Measurements from ENCODE around the gene KLF16. TPM values are rescaled to one million over a fixed set of nuclear protein-coding genes. Genes with fewer than 3 reads are reported as not detected.

KLF16 gene
- total RNA-seq, 1 experiment from 2014 or later, result 1.8 TPM

GRCh38 chr19:1807695-1808394 lies 55.5 kb downstream of the KLF16 start:
- no peak for DNase-seq (ENCODE audit: low spot score)

DNA sequence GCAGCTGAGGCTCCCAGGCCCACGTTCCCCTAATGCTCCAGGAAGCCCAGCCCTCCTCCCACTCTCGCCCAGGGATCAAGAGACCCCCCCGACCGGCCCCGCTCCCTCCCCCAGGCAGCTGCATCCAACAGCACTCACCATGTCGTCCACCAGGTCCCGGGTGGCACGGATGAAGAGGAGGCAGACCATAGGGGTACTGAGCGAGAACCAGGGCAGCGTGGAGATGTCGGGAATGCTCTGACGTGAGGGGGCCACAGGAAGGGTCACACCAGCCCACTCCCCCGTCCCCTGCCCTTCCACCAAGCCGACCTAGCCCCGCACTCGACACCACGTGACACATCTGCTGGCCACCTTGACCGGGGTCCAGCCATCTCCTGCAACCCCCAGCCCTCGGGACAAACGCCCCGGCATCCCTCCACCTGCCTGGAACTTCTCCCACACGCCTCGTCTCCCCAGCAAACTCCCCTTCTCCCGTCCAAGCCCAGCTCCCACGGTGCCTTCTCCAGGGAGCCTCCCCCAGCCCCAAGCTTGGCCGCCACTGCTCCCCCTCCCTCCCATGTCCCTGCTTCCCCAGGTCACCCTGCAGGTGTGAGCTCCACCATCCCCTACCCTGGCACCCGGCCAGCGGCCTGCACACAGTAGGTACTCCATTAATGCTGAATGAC lies 56.2 kb downstream of the KLF16 start:
- DNase-seq (ENCODE audit: low spot score), result no peak

DNA sequence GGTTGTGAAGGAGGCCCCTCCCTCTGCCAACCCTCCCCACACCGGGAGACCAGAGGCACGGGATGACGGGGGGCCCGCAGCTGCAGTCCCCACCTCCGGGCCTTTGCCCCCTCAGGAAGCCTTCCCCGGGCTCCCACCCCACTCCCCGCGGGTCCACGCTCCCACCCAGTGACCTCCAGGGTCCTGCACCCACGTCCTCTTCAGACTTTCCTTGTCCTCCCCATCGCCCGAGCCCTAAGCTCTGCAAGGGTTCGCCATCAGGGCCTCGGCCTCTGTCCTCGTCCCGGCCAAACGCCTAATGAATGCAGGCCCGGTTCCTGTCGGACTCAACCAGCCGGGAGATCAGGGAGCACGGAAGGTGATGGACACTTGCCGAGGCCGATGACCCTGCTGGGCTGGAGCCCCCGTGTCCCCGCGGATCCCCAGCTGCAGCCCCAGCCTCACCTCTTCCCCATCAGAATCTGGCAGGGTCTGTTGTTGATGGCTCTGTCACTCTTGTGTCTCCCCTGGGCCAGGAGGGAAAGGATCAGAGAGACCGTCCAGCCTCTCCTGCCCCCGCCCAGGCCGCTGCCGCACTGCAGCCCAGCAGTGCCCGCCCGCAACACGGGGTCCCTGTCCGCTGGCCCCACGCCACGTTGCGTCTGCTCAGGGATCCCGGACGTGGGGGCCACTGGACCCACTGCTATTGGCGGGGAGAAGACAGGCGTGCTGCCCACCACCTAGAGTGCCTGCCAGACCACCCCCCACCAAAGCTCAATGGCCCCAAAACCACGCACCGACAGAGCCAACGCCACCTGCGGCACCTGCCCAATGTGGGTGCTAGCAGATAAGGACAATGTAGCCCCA lies 57.0 kb downstream of the KLF16 start:
- no peak for DNase-seq (ENCODE audit: low spot score)

- DNase-seq (ENCODE audit: low spot score), result no peak
Measured at GRCh38 chr19:1805401-1806183, 57.8 kb downstream of the KLF16 start.

GRCh38 chr19:1804858-1805257 lies 58.5 kb downstream of the KLF16 start:
- no peak for DNase-seq (ENCODE audit: low spot score)

Other genes starting within 250 kb of the KLF16 start
- 36.1 and 37.4 TPM in 2 replicates for gene TCF3, start 211.0 kb downstream of the KLF16 start, total RNA-seq (2014; rRNA removed; shearing (Covaris generic))
- not detected in 2 replicates for gene ONECUT3, start 110.1 kb downstream of the KLF16 start, total RNA-seq (2014; rRNA removed; shearing (Covaris generic))
- 3.6 and 7.8 TPM in 2 replicates for gene ATP8B3, start 51.3 kb downstream of the KLF16 start, total RNA-seq (2014; rRNA removed; shearing (Covaris generic))
- 2.3 and 4.2 TPM in 2 replicates for gene REXO1, start 15.1 kb downstream of the KLF16 start, total RNA-seq (2014; rRNA removed; shearing (Covaris generic))
- 20.2 and 40.6 TPM in 2 replicates for gene ABHD17A, start 21.9 kb upstream of the KLF16 start, total RNA-seq (2014; rRNA removed; shearing (Covaris generic))
- 0.93 and 1.0 TPM in 2 replicates for gene ADAT3, start 41.8 kb upstream of the KLF16 start, total RNA-seq (2014; rRNA removed; shearing (Covaris generic))
- 66.3 and 68.3 TPM in 2 replicates for gene SCAMP4, start 41.8 kb upstream of the KLF16 start, total RNA-seq (2014; rRNA removed; shearing (Covaris generic))
- 23.2 and 36.6 TPM in 2 replicates for gene CSNK1G2, start 77.6 kb upstream of the KLF16 start, total RNA-seq (2014; rRNA removed; shearing (Covaris generic))
- gene BTBD2, start 152.1 kb upstream of the KLF16 start, total RNA-seq (2014; rRNA removed; shearing (Covaris generic)), result 37.6 and 40.1 TPM in 2 replicates
- gene MKNK2, start 187.7 kb upstream of the KLF16 start, total RNA-seq (2014; rRNA removed; shearing (Covaris generic)), result 33.9 and 49.6 TPM in 2 replicates
- 3.8 and 9.0 TPM in 2 replicates for gene MOB3A, start 232.7 kb upstream of the KLF16 start, total RNA-seq (2014; rRNA removed; shearing (Covaris generic))
- gene IZUMO4, start 233.3 kb upstream of the KLF16 start, total RNA-seq (2014; rRNA removed; shearing (Covaris generic)), result 1.3 and 4.2 TPM in 2 replicates

Data from H4 (cell line).